GM12878 (cell line): Measurements from ENCODE around the gene DIAPH1. TPM values are rescaled to one million over a fixed set of nuclear protein-coding genes. Genes with fewer than 3 reads are reported as not detected.

Experiments used
- DPF2 ChIP-seq: fragments of 450-650 bp; IDR thresholded peaks from 2 replicates; pipeline ENCODE4 v1.6.1; 2017; ENCODE audit warnings: mild to moderate bottlenecking
- ESRRA ChIP-seq: IDR thresholded peaks from 2 replicates; pipeline ENCODE4 v1.6.1; 2012; ENCODE audit warnings: mild to moderate bottlenecking, low read length, improper control_type of control experiment
- ETV6 ChIP-seq, 2 experiments: fragments of 450-650 bp in 1 of 2; IDR thresholded peaks in 1 of 2; conservative IDR thresholded peaks in 1 of 2; 2 replicates each; pipeline ENCODE4 v1.6.1; 2014; ENCODE audit warnings: antibody characterized with exemption in 1 of 2, borderline replicate concordance in 1 of 2, low read depth in 1 of 2, mild to moderate bottlenecking in 1 of 2, moderate library complexity in 1 of 2
- FOXM1 ChIP-seq: IDR thresholded peaks from 2 replicates; pipeline ENCODE4 v1.6.1; 2012; ENCODE audit warnings: low read depth, mild to moderate bottlenecking, inconsistent platforms, low read length, moderate library complexity
- GABPA ChIP-seq: IDR thresholded peaks from 2 replicates; pipeline ENCODE4 v1.6.1; 2014; ENCODE audit warnings: antibody characterized with exemption, low read depth, mild to moderate bottlenecking, inconsistent platforms
- IKZF1 ChIP-seq: fragments of 450-650 bp; conservative IDR thresholded peaks from 2 replicates; pipeline ENCODE4 v1.6.1; 2017; ENCODE audit warnings: antibody characterized with exemption, mild to moderate bottlenecking
- IRF5 ChIP-seq: fragments of 450-650 bp; IDR thresholded peaks from 2 replicates; pipeline ENCODE4 v1.6.1; 2017; ENCODE audit warnings: borderline replicate concordance
- MTA2 ChIP-seq: fragments of 450-650 bp; IDR thresholded peaks from 2 replicates; pipeline ENCODE4 v1.6.1; 2016; ENCODE audit warnings: low read depth, mild to moderate bottlenecking, moderate library complexity
- MXI1 ChIP-seq: fragments of 150-350 bp; IDR thresholded peaks from 2 replicates; pipeline ENCODE4 v1.6.1; 2011; ENCODE audit warnings: low read depth, mild to moderate bottlenecking, inconsistent platforms, low read length, improper control_type of control experiment
- MYB ChIP-seq: fragments of 150-350 bp; IDR thresholded peaks from 2 replicates; pipeline ENCODE4 v1.6.1; 2014; ENCODE audit warnings: mild to moderate bottlenecking, low read depth, low read length, borderline replicate concordance
- NR2C2 ChIP-seq: IDR thresholded peaks from 2 replicates; pipeline ENCODE4 v1.6.1; 2011; ENCODE audit warnings: borderline replicate concordance, low read depth; ENCODE audit not compliant: control insufficient read depth, insufficient read length
- NR2F1 ChIP-seq: fragments of 450-650 bp; conservative IDR thresholded peaks from 2 replicates; pipeline ENCODE4 v1.6.1; 2017; ENCODE audit warnings: mild to moderate bottlenecking
- POLR2A ChIP-seq: IDR thresholded peaks from 2 replicates; pipeline ENCODE4 v1.6.1; 2011; ENCODE audit warnings: low read depth, mild to moderate bottlenecking, low read length
- RCOR1 ChIP-seq: conservative IDR thresholded peaks from 2 replicates; pipeline ENCODE4 v1.6.1; 2012; ENCODE audit warnings: low read depth, low read length, improper control_type of control experiment
- SIN3A ChIP-seq: IDR thresholded peaks from 2 replicates; pipeline ENCODE4 v1.6.1; 2012; ENCODE audit warnings: low read depth, low read length, improper control_type of control experiment
- SKIL ChIP-seq: fragments of 450-650 bp; IDR thresholded peaks from 2 replicates; pipeline ENCODE4 v1.6.1; 2017; ENCODE audit warnings: mild to moderate bottlenecking, low read depth, inconsistent platforms; ENCODE audit not compliant: poor library complexity, severe bottlenecking
- STAT3 ChIP-seq: IDR thresholded peaks from 2 replicates; pipeline ENCODE4 v1.6.1; 2011; ENCODE audit warnings: low read depth, low read length, improper control_type of control experiment
- YBX1 ChIP-seq: fragments of 450-650 bp; IDR thresholded peaks from 2 replicates; pipeline ENCODE4 v1.6.1; 2016; ENCODE audit warnings: antibody characterized with exemption
- YY1 ChIP-seq: IDR thresholded peaks from 2 replicates; pipeline ENCODE4 v1.6.1; 2011; ENCODE audit warnings: low read depth, mild to moderate bottlenecking, low read length
- polyA plus RNA-seq, 11 experiments: library from polyadenylated mRNA; depleted of rRNA in 4 of 11; unstranded in 6 of 11; stranded (reverse) in 5 of 11; fragments of >200 nt; fragmentation: Nextera tagmentation in 4 of 11; fragmentation: Illumina TruSeq in 1 of 11; extraction: Ambion mirVana in 4 of 11; extraction: Trizol in 1 of 11; gene quantifications; 1 replicate in 1 of 11; 2 replicates in 10 of 11; pipeline versions ENCODE4 v1.2.1 to v1.2.3, GENCODE V29; 2011 to 2016; ENCODE audit warnings: inconsistent platforms in 2 of 11, missing spikeins in 2 of 11, low read depth in 1 of 11
- total RNA-seq, 4 experiments: library from RNA; depleted of rRNA in 3 of 4; stranded (reverse); fragments of >200 nt in 3 of 4; fragmentation: Illumina TruSeq in 1 of 4; extraction: Trizol in 1 of 4; gene quantifications; 2 replicates each; pipeline versions ENCODE4 v1.2.1 to v1.2.3, GENCODE V29; 2013 to 2021
- TF ChIP-seq, protein P1 (sequence below): IDR thresholded peaks from 2 replicates; pipeline ENCODE4 v1.6.1; 2012; ENCODE audit warnings: low read depth, low read length, improper control_type of control experiment
- TF ChIP-seq, protein P2 (sequence below): fragments of 450-650 bp; IDR thresholded peaks from 2 replicates; pipeline ENCODE4 v1.6.1; 2017; ENCODE audit warnings: low read depth, mild to moderate bottlenecking, moderate library complexity
- TF ChIP-seq, protein P3 (sequence below): IDR thresholded peaks from 2 replicates; pipeline ENCODE4 v1.6.1; 2011; ENCODE audit warnings: mild to moderate bottlenecking, low read depth, low read length, moderate library complexity; ENCODE audit not compliant: insufficient replicate concordance

Gene DIAPH1
- total and polyA plus RNA-seq, 10 of the 15 experiments (the other 5 are each of a cell fraction or from before 2014, with no cell fraction given) = 37.8 to 168 (median 59.0) TPM

DNA sequence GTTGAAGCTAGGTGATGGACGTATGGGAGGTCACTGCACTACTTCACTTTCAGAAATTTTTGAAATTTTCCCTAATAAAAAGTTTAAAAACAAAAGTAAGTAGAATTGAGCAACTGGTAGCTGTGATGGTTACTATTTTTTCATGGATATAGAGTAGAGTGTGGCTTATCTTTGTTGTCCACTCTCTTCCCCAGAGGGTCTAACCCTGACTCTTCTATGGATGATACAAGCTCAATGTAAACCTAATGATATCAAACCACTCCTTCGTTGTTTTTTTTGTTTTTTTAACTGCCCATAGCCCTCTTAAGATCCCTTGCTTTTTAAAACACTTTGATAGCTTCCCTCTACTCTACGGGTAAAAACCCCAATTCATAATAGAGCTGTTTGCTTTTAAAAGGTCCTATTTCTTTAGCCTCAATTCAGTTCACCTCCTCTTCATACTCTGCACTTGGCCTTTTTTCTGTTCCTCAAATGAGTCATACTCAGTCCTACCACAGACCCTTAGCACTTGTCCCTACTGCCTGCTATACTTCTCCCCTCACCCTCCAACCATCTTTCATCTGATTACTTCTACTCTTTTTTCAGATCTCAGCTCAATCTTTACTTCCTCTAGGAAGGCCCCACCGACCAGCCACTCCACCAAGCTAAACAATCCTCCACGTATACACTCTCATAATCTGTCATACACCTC lies 15.2 kb upstream of the DIAPH1 start (continued):
- TF ChIP-seq RCOR1 = 0 out of 2 replicates have a peak, but pooled peaks have one; percentile 84
- TF ChIP-seq, protein P1, sequence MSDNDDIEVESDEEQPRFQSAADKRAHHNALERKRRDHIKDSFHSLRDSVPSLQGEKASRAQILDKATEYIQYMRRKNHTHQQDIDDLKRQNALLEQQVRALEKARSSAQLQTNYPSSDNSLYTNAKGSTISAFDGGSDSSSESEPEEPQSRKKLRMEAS = no peak
- peak in 1 of 2 experiments; percentile 48; a peak in 1 of 4 replicates for TF ChIP-seq ETV6 (conservative IDR thresholded peaks at IDR 0.05 in 1 of 2, IDR thresholded peaks at IDR 0.05 in 1 of 2; ENCODE audit: borderline replicate concordance in 1 of 2, low read depth in 1 of 2)
- no peak for TF ChIP-seq POLR2A
- TF ChIP-seq IRF5 = no peak
- TF ChIP-seq MYB = no peak
- no peak for TF ChIP-seq NR2C2
- no peak for TF ChIP-seq MXI1
- TF ChIP-seq IKZF1 = 0 out of 2 replicates have a peak, but pooled peaks have one; percentile 15
- TF ChIP-seq MTA2 = peak; percentile 78
- no peak for TF ChIP-seq GABPA
- peak; percentile 72 for TF ChIP-seq SKIL
- no peak for TF ChIP-seq ESRRA
- no peak for TF ChIP-seq SIN3A
- TF ChIP-seq NR2F1 = 0 out of 2 replicates have a peak, but pooled peaks have one; percentile 15
- TF ChIP-seq, protein P2, sequence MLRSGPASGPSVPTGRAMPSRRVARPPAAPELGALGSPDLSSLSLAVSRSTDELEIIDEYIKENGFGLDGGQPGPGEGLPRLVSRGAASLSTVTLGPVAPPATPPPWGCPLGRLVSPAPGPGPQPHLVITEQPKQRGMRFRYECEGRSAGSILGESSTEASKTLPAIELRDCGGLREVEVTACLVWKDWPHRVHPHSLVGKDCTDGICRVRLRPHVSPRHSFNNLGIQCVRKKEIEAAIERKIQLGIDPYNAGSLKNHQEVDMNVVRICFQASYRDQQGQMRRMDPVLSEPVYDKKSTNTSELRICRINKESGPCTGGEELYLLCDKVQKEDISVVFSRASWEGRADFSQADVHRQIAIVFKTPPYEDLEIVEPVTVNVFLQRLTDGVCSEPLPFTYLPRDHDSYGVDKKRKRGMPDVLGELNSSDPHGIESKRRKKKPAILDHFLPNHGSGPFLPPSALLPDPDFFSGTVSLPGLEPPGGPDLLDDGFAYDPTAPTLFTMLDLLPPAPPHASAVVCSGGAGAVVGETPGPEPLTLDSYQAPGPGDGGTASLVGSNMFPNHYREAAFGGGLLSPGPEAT = peak; percentile 70
- no peak for TF ChIP-seq FOXM1
- peak; percentile 35; the same call in 1 of the 2 replicates for TF ChIP-seq YY1
- TF ChIP-seq, protein P3, sequence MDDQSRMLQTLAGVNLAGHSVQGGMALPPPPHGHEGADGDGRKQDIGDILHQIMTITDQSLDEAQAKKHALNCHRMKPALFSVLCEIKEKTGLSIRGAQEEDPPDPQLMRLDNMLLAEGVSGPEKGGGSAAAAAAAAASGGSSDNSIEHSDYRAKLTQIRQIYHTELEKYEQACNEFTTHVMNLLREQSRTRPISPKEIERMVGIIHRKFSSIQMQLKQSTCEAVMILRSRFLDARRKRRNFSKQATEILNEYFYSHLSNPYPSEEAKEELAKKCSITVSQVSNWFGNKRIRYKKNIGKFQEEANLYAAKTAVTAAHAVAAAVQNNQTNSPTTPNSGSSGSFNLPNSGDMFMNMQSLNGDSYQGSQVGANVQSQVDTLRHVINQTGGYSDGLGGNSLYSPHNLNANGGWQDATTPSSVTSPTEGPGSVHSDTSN = no peak
- TF ChIP-seq STAT3 = 0 out of 2 replicates have a peak, but pooled peaks have one; percentile 42
- TF ChIP-seq DPF2 = peak; percentile 76
- no peak for TF ChIP-seq YBX1
